Activated CD8-positive, alpha-beta memory T cell treated with anti-CD3 and anti-CD28 coated beads for 1 hour (primary cell): Measurements from ENCODE around the gene CATSPER1.
A peak's percentile ranks its signal among the peaks of the same experiment; 100 is the strongest.

Experiments used
- DNase-seq, 2 donors: peaks; one replicate each; pipeline ENCODE4 v3.0.0-alpha.2; 2020; ENCODE audit warnings: low read depth in 1 of 2; ENCODE audit errors: extremely low read depth in 1 of 2

Gene CATSPER1

DNA sequence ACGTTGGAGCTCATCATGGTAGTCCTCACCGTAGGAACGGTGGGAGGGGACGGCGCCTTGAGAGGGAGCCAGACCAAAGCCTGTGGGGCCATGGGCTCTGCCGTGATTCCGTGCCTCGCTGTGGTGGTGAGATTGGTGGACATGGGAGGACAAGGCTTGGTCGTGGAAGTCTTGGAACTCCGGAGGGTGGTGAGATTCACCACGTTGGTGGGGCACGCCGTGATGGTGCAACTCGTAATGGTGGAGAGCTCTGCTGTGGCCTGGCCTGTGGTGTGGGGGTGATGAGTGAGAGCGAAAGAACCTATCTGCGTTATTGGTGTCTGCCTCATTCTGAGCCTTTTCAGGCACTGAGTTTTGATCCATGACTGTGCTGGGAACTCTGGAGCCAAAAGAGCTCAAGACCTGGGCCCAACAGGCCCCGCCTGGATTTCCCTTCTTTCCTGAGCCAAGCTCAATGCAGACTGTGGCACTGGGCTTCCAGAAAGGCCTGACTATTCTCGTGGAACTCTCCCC, at the start of gene CATSPER1:
Gene CATSPER1, minus strand, starts transcription at position 463 of the 513 bp plus-strand sequence. Its CDS starts 100 bp downstream, at position 363.
- no peak for DNase-seq

DNA sequence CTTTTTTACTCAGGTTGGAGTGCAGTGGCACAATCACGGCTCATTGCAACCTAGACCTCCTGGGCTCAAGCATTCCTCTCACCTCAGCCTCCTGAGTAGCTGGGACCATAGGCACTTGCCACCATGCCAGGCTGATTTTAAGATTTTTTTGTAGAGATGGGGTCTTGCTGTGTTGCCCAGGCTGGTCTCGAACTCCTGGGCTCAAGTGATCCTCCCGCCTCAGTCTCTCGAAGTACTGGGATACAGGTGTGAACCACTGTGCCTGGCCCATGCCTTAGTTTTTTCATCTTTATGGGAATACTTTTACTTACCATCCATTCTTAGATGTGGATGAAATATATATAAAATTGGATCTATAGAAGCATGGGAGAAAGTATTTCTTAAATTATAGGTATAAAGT, 49.0 kb upstream of the CATSPER1 start:
- no peak for DNase-seq

GRCh38 chr11:66073669-66074068, 47.4 kb upstream of the CATSPER1 start:
- no peak for DNase-seq

DNA sequence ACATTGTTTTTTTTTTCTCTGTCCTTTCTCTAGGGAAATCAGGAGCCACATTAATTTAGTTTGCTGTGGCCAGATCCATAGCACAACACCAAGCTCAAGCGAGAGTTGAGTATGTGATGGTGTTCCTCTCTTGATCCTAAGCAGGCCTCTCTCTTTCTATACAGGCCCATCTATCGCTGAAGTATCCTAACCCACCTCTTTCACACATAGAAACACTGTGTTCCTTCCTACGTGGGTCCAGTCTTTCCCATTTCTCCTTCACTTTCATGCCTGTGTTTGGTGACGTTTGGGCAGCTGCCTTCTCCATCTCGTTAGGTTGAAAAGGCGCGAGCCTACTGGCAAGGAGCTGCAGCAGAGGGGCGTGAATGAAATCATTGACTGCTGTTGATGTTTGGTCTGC, 46.2 kb upstream of the CATSPER1 start:
- no peak for DNase-seq

DNA sequence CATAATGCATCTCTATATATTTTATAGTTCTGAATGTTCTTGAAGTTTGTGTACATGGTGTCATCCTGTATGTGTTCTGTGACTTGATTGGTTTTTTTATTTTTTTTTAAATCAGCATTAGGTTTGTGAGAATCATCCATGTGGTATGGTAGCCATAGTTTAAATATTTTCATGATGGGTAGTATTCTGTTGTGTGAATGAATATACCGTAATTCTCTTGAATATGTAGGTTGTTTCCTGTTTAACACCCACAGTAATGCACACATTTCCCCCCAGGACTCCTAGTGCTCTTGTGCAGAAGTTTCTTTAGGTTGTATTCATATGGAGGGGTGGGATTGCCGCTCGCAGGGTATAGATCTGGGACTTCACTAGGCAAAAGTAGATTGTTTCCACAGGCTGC, 45.8 kb upstream of the CATSPER1 start:
- DNase-seq, result no peak

- no peak for DNase-seq
Observed at GRCh38 chr11:66071381-66071801, 45.1 kb upstream of the CATSPER1 start.

- DNase-seq, result no peak
Observed at GRCh38 chr11:66070604-66071380, 44.5 kb upstream of the CATSPER1 start.

DNA sequence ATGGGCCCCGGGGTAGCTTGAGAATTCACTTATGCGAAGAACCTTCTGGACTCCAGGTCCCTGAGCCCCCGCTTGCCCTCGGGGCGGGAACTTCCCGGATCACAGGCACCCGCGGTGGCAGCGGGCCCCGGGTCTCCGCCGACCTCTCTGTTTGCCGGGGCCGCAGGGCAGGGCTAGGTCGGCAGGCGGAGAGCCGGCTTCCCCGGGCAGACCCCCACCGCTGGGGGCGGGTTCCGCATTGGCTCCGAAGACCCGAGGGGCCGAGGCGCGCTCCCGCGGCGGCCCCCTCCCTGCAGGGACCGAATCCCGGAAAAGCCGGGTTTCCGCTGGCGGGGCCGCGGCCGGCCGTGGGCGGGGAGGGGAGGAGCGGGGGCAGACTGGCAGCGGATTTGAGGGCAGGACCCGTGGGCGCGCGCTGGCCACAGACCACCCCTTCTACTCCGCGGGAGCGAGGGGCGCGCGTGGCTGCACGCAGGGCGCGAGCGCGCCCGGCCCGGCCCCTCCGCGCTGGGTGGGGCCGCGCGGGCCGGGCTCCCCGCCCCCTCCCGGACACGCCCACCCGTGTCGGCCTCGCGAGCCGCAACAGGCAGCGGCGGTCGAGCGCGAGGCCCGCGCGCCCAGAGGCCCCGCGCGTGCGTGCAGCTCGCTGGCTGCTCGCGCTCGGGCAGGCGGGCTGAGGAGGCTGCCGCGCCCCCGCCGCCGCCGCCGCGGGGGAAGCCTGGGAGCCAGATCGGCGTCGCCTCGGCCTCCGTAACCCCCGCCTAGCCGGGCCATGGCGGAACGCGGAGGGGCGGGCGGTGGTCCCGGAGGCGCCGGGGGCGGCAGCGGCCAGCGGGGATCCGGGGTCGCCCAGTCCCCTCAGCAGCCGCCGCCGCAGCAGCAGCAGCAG, 43.7 kb upstream of the CATSPER1 start, which contains the start of gene PACS1:
Gene PACS1, plus strand, starts transcription at position 558 of the 889 bp plus-strand sequence. Its CDS starts 215 bp downstream, at position 773.
- peak; percentile 46 to 65 for DNase-seq

- DNase-seq, result peak in 1 of 2 donors; percentile 21
Observed at GRCh38 chr11:66068923-66069714, 42.8 kb upstream of the CATSPER1 start.

GRCh38 chr11:66068154-66068821, 42.0 kb upstream of the CATSPER1 start:
- DNase-seq, result peak; percentile 55 to 62

- no peak for DNase-seq
Observed at GRCh38 chr11:66067640-66068039, 41.4 kb upstream of the CATSPER1 start.

- DNase-seq, result no peak
Observed at GRCh38 chr11:66066751-66067150, 40.5 kb upstream of the CATSPER1 start.

GRCh38 chr11:66064571-66064970, 38.3 kb upstream of the CATSPER1 start:
- no peak for DNase-seq

- DNase-seq, result no peak
Observed at GRCh38 chr11:66063900-66064299, 37.6 kb upstream of the CATSPER1 start.

DNA sequence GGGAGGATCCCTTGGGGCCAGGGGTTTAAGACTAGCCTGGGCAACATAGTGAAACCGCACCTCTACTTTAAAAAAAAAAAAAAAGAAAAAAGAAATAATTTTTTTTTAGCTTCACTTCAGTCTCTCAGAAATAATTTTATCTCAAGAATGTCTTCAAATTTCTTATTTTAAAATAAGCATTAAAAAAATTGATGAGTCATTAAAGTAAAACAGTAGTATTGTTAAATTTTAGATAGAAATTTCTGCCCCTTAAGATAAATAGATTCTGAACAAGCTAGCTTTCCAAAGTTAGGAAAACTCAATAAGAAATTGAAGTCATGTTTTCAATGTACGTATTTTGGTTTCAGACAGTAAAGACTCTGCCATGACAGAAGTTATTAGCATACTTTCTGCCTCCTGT, 36.1 kb upstream of the CATSPER1 start:
- no peak for DNase-seq

GRCh38 chr11:66061268-66061667, 35.0 kb upstream of the CATSPER1 start:
- no peak for DNase-seq

DNA sequence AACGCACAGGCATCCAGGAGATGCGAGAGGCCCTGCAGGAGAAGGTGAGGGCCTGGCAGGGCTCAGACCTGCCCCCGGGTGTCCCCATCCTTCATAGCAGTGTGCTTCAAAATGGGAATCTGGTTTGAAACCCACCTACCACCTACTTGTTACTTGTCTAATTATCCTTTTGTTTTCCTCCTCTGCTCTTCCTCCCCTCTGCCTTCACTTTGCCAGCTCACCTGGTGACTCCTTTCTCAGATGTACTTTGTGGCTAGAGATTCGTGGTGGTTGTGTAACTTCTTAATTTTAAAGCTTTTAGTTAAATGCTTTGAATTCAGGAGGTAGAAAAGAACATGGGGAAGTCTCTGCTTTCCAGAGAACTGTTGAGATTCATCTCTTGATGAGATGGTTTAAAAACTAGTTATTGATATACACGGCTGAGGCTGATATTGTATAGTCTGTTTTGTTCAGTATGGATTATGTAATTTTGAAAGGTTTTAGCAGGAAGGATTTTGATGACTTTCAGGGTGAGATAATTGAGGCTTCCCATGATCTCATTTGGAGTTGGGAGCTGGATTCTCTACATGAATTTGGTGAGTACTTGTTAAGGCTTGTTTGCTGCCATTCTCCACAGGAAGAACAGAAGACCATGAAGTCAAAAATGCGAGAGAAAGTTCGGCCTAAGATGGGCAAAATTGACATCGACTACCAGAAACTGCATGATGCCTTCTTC, 33.8 kb upstream of the CATSPER1 start:
- no peak for DNase-seq

DNA sequence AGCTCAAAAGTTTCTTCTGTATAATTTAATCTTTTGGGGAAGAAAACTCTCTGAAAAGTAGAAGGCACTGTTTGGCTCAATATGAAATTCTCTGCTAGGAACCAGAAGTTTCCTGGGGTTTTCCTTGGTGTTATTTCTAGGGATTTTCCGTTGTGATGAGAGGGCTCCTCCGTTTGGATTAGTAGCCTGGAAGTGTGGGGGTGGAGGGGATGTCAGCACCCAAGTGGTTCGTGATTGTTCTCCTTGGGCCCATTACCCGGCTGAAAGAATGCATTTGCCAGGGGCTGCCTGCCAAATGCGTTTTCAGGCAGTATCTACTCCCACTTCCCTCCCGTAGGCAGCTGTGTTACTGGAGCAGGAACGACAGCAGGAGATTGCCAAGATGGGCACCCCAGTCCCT, 30.2 kb upstream of the CATSPER1 start:
- DNase-seq, result no peak

- no peak for DNase-seq
Observed at GRCh38 chr11:66055021-66055420, 28.7 kb upstream of the CATSPER1 start.

DNA sequence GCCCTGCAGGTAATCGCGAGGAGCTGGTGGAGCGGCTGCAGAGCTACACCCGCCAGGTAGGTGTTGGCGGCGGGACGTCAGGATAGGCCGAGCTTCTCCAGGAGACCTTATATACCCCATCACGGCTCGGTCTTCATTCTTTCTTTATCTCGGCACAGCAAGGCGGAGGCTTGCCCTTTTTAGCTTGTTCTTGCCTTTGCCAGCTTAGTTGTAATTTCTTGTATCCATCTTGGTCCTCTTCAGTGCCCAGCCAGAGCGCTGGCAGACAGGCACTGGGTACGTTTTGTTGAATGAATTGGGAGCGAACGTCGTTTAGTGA, 26.3 kb upstream of the CATSPER1 start:
- no peak for DNase-seq
